Activated naive CD4-positive, alpha-beta T cell treated with Interleukin-2 at 50 U/mL for 16 hours (primary cell): Measurements from ENCODE around the gene SLX4IP.

Experiments
- DNase-seq: peaks from one replicate; pipeline ENCODE4 v3.0.0-alpha.2; 2020

The SLX4IP gene

GRCh38 chr20:10639077-10639736 is 204.1 kb downstream of the SLX4IP start:
- DNase-seq = no peak

GRCh38 chr20:10639737-10640556 is 204.8 kb downstream of the SLX4IP start:
- no peak for DNase-seq

- no peak for DNase-seq
Observed at GRCh38 chr20:10640897-10641296, 205.8 kb downstream of the SLX4IP start.

GRCh38 chr20:10641467-10641866 is 206.4 kb downstream of the SLX4IP start:
- no peak for DNase-seq

GRCh38 chr20:10641893-10642292 is 206.8 kb downstream of the SLX4IP start:
- DNase-seq = no peak

GRCh38 chr20:10642856-10643559 is 207.9 kb downstream of the SLX4IP start:
- no peak for DNase-seq

- no peak for DNase-seq
Observed at GRCh38 chr20:10643560-10643873, 208.4 kb downstream of the SLX4IP start.

- no peak for DNase-seq
Observed at GRCh38 chr20:10644458-10645204, 209.5 kb downstream of the SLX4IP start.

GRCh38 chr20:10645205-10645570 is 210.1 kb downstream of the SLX4IP start:
- no peak for DNase-seq

- DNase-seq = no peak
Observed at GRCh38 chr20:10646006-10646405, 210.9 kb downstream of the SLX4IP start.

- no peak for DNase-seq
Observed at GRCh38 chr20:10646886-10647420, 211.8 kb downstream of the SLX4IP start.

- DNase-seq = no peak
Observed at GRCh38 chr20:10647471-10647870, 212.4 kb downstream of the SLX4IP start.

- no peak for DNase-seq
Observed at GRCh38 chr20:10647909-10648308, 212.8 kb downstream of the SLX4IP start.

- DNase-seq = no peak
Observed at GRCh38 chr20:10648651-10649050, 213.5 kb downstream of the SLX4IP start.

GRCh38 chr20:10649080-10649796 is 214.1 kb downstream of the SLX4IP start:
- no peak for DNase-seq

GRCh38 chr20:10649797-10650160 is 214.7 kb downstream of the SLX4IP start:
- no peak for DNase-seq

- no peak for DNase-seq
Observed at GRCh38 chr20:10651227-10651990, 216.3 kb downstream of the SLX4IP start.

GRCh38 chr20:10652185-10652584 is 217.1 kb downstream of the SLX4IP start:
- no peak for DNase-seq

- no peak for DNase-seq
Observed at GRCh38 chr20:10652660-10653261, 217.7 kb downstream of the SLX4IP start.

GRCh38 chr20:10653599-10654249 is 218.6 kb downstream of the SLX4IP start:
- DNase-seq = no peak

- no peak for DNase-seq
Observed at GRCh38 chr20:10654250-10654610, 219.1 kb downstream of the SLX4IP start.
